ENCODE data around the gene PRPF39. TPM values are rescaled to one million over a fixed set of nuclear protein-coding genes. Genes with fewer than 3 reads are reported as not detected.

PRPF39 gene
- total and polyA plus RNA-seq, 2 of the 4 experiments (the other 2 are of a cell fraction), result 18.1 to 29.6 TPM

DNA sequence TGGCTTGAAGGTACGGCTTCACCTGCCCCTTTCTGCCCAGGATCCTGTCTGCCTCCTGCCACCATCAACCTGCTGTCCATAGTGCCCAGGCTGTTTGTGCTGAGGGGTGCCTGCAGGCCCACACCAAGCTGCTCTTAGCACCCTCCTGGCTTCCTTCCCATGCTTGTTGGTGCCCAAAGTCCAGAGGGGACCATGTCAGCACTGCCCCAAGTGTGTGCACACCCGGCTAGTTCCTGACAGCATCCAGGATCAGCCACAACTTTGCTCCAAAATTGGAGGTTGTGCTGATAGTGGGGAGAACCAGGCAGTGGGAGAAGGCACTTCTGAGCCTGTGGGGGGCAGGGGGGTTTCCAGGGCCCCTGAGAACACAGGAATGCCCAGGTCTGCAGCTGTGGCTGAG is 44.5 kb upstream of the PRPF39 start:
- no peaks in the 10 kb centered on the region for H3K79me1 ChIP-seq (ENCODE audit: low read depth in 1 of 2, low read length in 2 of 2)
- H3K36me3 ChIP-seq (ENCODE audit: control insufficient read depth, insufficient read depth, low read length), result peaks cover 9% of the 10 kb centered on the region
- in situ Hi-C loops (cut with MboI; ENCODE audit: low sequenced_read_pairs), result no loop called here
- DNase-seq, result no peak
- no peak overlapping the region for H3K4ac ChIP-seq (ENCODE audit: low read depth, low read length)
- H2AK5ac ChIP-seq (ENCODE audit: low read depth, low read length), result no peak overlapping the region
- H4K8ac ChIP-seq (ENCODE audit: low read depth in 2 of 2, low read length in 2 of 2), result no peak overlapping the region
- intact Hi-C loops (cut with micrococcal nuclease), result no loop called here
- no peaks in the 10 kb centered on the region for H3K9me3 ChIP-seq (ENCODE audit: control insufficient read depth, insufficient read depth, low read length)
- H3K27ac ChIP-seq (ENCODE audit: insufficient read depth, low read length), result no peak overlapping the region
- ATAC-seq (ENCODE audit: low read depth), result no peak
- no peak overlapping the region for H2AK9ac ChIP-seq (replicated peaks; ENCODE audit: low read depth, low read length, poor library complexity)
- no TSS peak for BruUV-seq (replicated peaks)
- no peaks in the 10 kb centered on the region for H3K4me1 ChIP-seq (ENCODE audit: control insufficient read depth, insufficient read depth, low read length)
- no peak overlapping the region for H3K14ac ChIP-seq (replicated peaks; ENCODE audit: low read depth, low read length)
- no peak overlapping the region for H3K4me2 ChIP-seq (ENCODE audit: low read depth, low read length)
- no peak overlapping the region for H3K18ac ChIP-seq (ENCODE audit: low read depth, low read length)
- H2BK20ac ChIP-seq (ENCODE audit: low read depth, low read length), result no peak overlapping the region
- no peak overlapping the region for H4K91ac ChIP-seq (ENCODE audit: insufficient read depth, low read depth, low read length)
- POLR2A ChIA-PET (ENCODE audit: unreplicated experiment), result no interaction called here
- H4K20me1 ChIP-seq (ENCODE audit: insufficient read depth, low read length), result no peaks in the 10 kb centered on the region
- H3K27me3 ChIP-seq (ENCODE audit: control insufficient read depth, insufficient read depth, low read length), result no peaks in the 10 kb centered on the region
- H2BK120ac ChIP-seq (ENCODE audit: low read depth, low read length), result no peak overlapping the region
- TF ChIP-seq SMC3 (IDR thresholded peaks at IDR 0.05; ENCODE audit: low read depth, low read length), result no peak
- no peak for TF ChIP-seq CHD1 (IDR thresholded peaks at IDR 0.05; ENCODE audit: low read depth, low read length)
- TF ChIP-seq MXI1 (IDR thresholded peaks at IDR 0.05; ENCODE audit: borderline replicate concordance, low read depth, low read length), result no peak
- TF ChIP-seq MAZ (IDR thresholded peaks at IDR 0.05; ENCODE audit: borderline replicate concordance, low read depth, low read length), result no peak
- TF ChIP-seq, protein P1, sequence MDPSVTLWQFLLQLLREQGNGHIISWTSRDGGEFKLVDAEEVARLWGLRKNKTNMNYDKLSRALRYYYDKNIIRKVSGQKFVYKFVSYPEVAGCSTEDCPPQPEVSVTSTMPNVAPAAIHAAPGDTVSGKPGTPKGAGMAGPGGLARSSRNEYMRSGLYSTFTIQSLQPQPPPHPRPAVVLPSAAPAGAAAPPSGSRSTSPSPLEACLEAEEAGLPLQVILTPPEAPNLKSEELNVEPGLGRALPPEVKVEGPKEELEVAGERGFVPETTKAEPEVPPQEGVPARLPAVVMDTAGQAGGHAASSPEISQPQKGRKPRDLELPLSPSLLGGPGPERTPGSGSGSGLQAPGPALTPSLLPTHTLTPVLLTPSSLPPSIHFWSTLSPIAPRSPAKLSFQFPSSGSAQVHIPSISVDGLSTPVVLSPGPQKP (IDR thresholded peaks at IDR 0.05; ENCODE audit: borderline replicate concordance, low read depth, low read length), result no peak
- TF ChIP-seq CTCF (conservative IDR thresholded peaks at IDR 0.05; ENCODE audit: low read depth, low read length), result no peak
- dilution Hi-C loops (cut with HindIII; ENCODE audit: low sequenced_read_pairs, unreplicated experiment), result no loop called here
- 100% methylated on average over 1 of the region's 2 CpGs; no CpG with 5 or more reads in 1 of the 2 experiments for WGBS, 2 experiments (ENCODE audit: extremely low coverage in 2 of 2, insufficient read length in 1 of 2)
- H3K56ac ChIP-seq (ENCODE audit: extremely low read depth, insufficient read depth, low read length), result no peak overlapping the region
- H3K9ac ChIP-seq (ENCODE audit: low read depth, low read length), result no peak overlapping the region
- H4K5ac ChIP-seq (ENCODE audit: low read depth, low read length), result no peak overlapping the region
- no peak overlapping the region for H3K23ac ChIP-seq (ENCODE audit: low read depth, low read length)
- H2AFZ ChIP-seq (replicated peaks; ENCODE audit: low read length, poor library complexity), result no peak overlapping the region
- no peak overlapping the region for H2BK5ac ChIP-seq (ENCODE audit: low read depth, low read length, poor library complexity, severe bottlenecking)
- H3K9me1 ChIP-seq (ENCODE audit: insufficient read depth, low read length), result no peaks in the 10 kb centered on the region
- CTCF ChIA-PET, result no interaction called here
- H3K4me3 ChIP-seq (ENCODE audit: insufficient read depth, low read depth, low read length), result no peak overlapping the region
- no peak overlapping the region for H2BK15ac ChIP-seq (ENCODE audit: low read depth, low read length)
